Astrocyte (in vitro differentiated cells and primary cell): ENCODE measurements around the gene ATP9A.

Experiments
- EZH2 ChIP-seq: IDR thresholded peaks from 2 replicates; pipeline ENCODE4 v1.6.1; 2012; ENCODE audit warnings: mild to moderate bottlenecking, low read length, inconsistent platforms; ENCODE audit not compliant: insufficient read depth
- TF ChIP-seq, protein P1 (sequence below): IDR thresholded peaks from 2 replicates; pipeline ENCODE4 v1.5.1; 2011; ENCODE audit warnings: low read depth, mild to moderate bottlenecking, inconsistent platforms, low read length, moderate library complexity; ENCODE audit not compliant: insufficient read depth

DNA sequence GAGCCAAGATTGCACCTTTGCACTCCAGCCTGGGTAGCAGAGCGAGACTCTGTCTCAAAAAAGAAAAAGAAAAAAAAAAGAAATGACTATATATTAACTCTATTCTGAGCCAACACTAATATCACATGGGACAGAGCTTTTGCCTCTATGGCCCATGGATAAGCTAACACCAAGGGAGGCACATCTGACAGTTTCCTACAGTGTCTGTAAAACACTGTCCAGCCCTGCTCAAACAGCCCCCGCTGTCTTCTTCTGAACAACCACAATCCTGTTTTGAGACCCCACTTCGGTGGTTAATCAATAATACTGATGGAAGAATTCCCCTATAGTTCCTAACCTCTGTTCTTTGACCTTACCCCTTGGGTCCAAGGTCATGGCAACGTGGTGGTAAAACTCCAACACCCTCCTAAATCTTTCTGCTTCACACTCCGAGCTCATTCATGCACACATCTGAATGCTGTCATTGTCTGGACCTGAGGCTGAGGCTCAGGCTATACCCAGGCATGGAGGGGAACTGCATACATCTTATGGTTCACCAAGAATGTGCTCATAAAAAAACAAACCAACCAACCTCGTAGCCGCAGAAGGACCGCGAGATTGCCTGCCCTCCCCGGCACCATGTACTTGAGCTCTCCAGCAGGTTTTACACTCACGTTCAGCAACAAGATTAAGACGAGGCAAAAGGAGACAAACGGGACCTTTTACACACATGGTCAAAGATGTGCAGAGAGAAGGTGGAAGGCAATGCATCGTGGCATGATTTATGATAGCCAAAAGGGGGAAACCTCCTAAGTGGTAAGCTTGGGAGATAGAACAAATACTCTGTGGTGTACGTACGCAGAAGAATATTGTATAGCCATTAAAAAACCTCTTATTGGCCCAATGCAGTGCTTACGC, 120.3 kb downstream of the ATP9A start:
- no peak for TF ChIP-seq EZH2
- TF ChIP-seq, protein P1, sequence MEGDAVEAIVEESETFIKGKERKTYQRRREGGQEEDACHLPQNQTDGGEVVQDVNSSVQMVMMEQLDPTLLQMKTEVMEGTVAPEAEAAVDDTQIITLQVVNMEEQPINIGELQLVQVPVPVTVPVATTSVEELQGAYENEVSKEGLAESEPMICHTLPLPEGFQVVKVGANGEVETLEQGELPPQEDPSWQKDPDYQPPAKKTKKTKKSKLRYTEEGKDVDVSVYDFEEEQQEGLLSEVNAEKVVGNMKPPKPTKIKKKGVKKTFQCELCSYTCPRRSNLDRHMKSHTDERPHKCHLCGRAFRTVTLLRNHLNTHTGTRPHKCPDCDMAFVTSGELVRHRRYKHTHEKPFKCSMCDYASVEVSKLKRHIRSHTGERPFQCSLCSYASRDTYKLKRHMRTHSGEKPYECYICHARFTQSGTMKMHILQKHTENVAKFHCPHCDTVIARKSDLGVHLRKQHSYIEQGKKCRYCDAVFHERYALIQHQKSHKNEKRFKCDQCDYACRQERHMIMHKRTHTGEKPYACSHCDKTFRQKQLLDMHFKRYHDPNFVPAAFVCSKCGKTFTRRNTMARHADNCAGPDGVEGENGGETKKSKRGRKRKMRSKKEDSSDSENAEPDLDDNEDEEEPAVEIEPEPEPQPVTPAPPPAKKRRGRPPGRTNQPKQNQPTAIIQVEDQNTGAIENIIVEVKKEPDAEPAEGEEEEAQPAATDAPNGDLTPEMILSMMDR, result no peak
